Smooth muscle cell (in vitro differentiated cells): ENCODE data around the gene SGMS1. TPM values are rescaled to one million over a fixed set of nuclear protein-coding genes. Genes with fewer than 3 reads are reported as not detected.

ENCODE experiments used
- DNase-seq: peaks from one replicate; lab custom pipeline; 2025; ENCODE audit not compliant: unreplicated experiment; lab: John Stamatoyannopoulos, UW
- H2AFZ ChIP-seq: fragments of 200-600 bp; sonication (generic); 2 replicates; pipeline ENCODE4 v1.6.0; 2016; ENCODE audit warnings: antibody characterized with exemption, low read depth, mild to moderate bottlenecking
- H3F3A ChIP-seq: fragments of 200-600 bp; sonication (generic); 2 replicates; pipeline ENCODE4 v1.6.0; 2017; ENCODE audit warnings: antibody characterized with exemption, low read depth
- H3K27ac ChIP-seq: fragments of 200-600 bp; sonication (generic); 2 replicates; pipeline ENCODE4 v1.5.1; 2016; ENCODE audit warnings: low read depth, mild to moderate bottlenecking
- H3K27me3 ChIP-seq: fragments of 200-600 bp; sonication (generic); 2 replicates; pipeline ENCODE4 v1.6.1; 2016; ENCODE audit warnings: low read depth, mild to moderate bottlenecking
- H3K36me3 ChIP-seq: fragments of 200-600 bp; sonication (generic); 2 replicates; pipeline ENCODE4 v1.5.1; 2016; ENCODE audit warnings: low read depth
- H3K4me1 ChIP-seq: fragments of 200-600 bp; sonication (generic); 2 replicates; pipeline ENCODE4 v1.5.1; 2016; ENCODE audit warnings: low read depth
- H3K4me2 ChIP-seq: fragments of 200-600 bp; sonication (generic); 2 replicates; pipeline ENCODE4 v1.6.0; 2016; ENCODE audit warnings: mild to moderate bottlenecking
- H3K4me3 ChIP-seq: fragments of 200-600 bp; sonication (generic); 2 replicates; pipeline ENCODE4 v1.5.1; 2016; ENCODE audit warnings: mild to moderate bottlenecking
- H3K79me2 ChIP-seq: fragments of 200-600 bp; sonication (generic); 2 replicates; pipeline ENCODE4 v1.6.0; 2016; ENCODE audit warnings: low read depth, mild to moderate bottlenecking
- H3K9ac ChIP-seq: fragments of 200-600 bp; sonication (generic); 2 replicates; pipeline ENCODE4 v1.6.0; 2016; ENCODE audit warnings: low read depth
- H3K9me3 ChIP-seq: fragments of 200-600 bp; sonication (generic); replicated peaks from 2 replicates; pipeline ENCODE4 v1.5.1; 2016; ENCODE audit warnings: low read depth
- H4K20me1 ChIP-seq: fragments of 200-600 bp; sonication (generic); 2 replicates; pipeline ENCODE4 v1.6.0; 2016; ENCODE audit warnings: low read depth
- WGBS: methylation state at CpG from one replicate; pipeline ENCODE4 v1.1.7; 2016; ENCODE audit warnings: low lambda C conversion rate; 5-methylcytosine and 5-hydroxymethylcytosine counted together
- polyA plus RNA-seq: library from polyadenylated mRNA; unstranded; fragments of >200 nt; fragmentation: Nextera tagmentation; extraction: Ambion mirVana; gene quantifications from 2 replicates; pipeline ENCODE4 v1.2.1, GENCODE V29; 2016
- total RNA-seq: library from RNA; depleted of rRNA; stranded (reverse); fragments of >200 nt; gene quantifications from 2 replicates; pipeline ENCODE4 v1.2.3, GENCODE V29; 2014
- TF ChIP-seq, protein P1 (sequence below): fragments of 200-600 bp; sonication (generic); IDR thresholded peaks from 2 replicates; pipeline ENCODE4 v1.5.1; 2017; ENCODE audit warnings: borderline replicate concordance, mild to moderate bottlenecking, antibody characterized with exemption; ENCODE audit not compliant: insufficient read depth, poor library complexity, severe bottlenecking

SGMS1 gene
- total and polyA plus RNA-seq, 2 experiments from 2014 or later, result 4.0 to 14.3 TPM

GRCh38 chr10:50556237-50557120, 67.3 kb downstream of the SGMS1 start:
- H3F3A ChIP-seq, result peaks cover 10% of the 10 kb centered on the region
- H2AFZ ChIP-seq, result no peak overlapping the region
- H3K36me3 ChIP-seq, result no peaks in the 10 kb centered on the region
- 97% methylated on average over 9 of the region's 9 CpGs for WGBS
- H4K20me1 ChIP-seq, result peaks cover 7% of the 10 kb centered on the region
- H3K4me1 ChIP-seq, result peaks cover 10% of the 10 kb centered on the region
- H3K9ac ChIP-seq, result no peak overlapping the region
- TF ChIP-seq, protein P1, sequence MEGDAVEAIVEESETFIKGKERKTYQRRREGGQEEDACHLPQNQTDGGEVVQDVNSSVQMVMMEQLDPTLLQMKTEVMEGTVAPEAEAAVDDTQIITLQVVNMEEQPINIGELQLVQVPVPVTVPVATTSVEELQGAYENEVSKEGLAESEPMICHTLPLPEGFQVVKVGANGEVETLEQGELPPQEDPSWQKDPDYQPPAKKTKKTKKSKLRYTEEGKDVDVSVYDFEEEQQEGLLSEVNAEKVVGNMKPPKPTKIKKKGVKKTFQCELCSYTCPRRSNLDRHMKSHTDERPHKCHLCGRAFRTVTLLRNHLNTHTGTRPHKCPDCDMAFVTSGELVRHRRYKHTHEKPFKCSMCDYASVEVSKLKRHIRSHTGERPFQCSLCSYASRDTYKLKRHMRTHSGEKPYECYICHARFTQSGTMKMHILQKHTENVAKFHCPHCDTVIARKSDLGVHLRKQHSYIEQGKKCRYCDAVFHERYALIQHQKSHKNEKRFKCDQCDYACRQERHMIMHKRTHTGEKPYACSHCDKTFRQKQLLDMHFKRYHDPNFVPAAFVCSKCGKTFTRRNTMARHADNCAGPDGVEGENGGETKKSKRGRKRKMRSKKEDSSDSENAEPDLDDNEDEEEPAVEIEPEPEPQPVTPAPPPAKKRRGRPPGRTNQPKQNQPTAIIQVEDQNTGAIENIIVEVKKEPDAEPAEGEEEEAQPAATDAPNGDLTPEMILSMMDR, result no peak
- DNase-seq, result no peak
- no peaks in the 10 kb centered on the region for H3K27me3 ChIP-seq
- H3K27ac ChIP-seq, result no peak overlapping the region
- H3K9me3 ChIP-seq, result no peaks in the 10 kb centered on the region
- no peaks in the 10 kb centered on the region for H3K79me2 ChIP-seq
- H3K4me3 ChIP-seq, result no peak overlapping the region
- no peak overlapping the region for H3K4me2 ChIP-seq

DNA sequence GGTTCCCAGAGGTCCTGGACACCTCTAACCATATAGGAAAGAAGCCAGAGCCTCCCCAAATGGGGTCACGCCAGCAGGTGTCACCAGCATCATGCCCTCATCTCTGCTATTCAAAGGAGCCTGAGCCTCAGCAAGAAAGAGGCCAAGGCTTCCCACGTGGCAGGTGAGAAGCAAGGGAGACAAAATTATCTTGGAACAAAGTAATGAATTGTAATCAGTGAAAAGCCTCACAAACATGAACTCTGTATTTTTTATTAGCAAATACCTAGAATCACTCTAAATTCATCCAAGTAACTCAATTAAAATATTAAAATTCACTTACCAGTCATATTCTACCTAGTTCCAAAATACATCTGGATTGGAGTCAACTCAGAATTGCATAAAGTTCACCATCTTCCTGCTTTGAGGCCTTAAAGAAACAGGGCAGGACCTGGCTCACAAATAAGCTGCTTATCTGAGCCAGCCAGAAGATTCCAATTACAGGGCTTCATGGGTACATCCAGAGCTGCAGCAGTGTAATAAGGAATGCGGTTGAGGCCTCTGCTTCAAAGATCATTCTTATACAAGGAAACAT, 68.7 kb downstream of the SGMS1 start:
- TF ChIP-seq, protein P1, result no peak
- H2AFZ ChIP-seq, result no peak overlapping the region
- DNase-seq, result no peak
- H3K9ac ChIP-seq, result no peak overlapping the region
- no peak overlapping the region for H3K4me3 ChIP-seq
- WGBS, result 50% methylated on average over 3 of the region's 3 CpGs
- no peaks in the 10 kb centered on the region for H4K20me1 ChIP-seq
- no peak overlapping the region for H3K4me2 ChIP-seq
- no peaks in the 10 kb centered on the region for H3K79me2 ChIP-seq
- no peaks in the 10 kb centered on the region for H3K27me3 ChIP-seq
- peak overlapping the region; percentile 5 for H3K27ac ChIP-seq
- H3K9me3 ChIP-seq, result no peaks in the 10 kb centered on the region
- H3K36me3 ChIP-seq, result no peaks in the 10 kb centered on the region
- H3F3A ChIP-seq, result peaks cover 5% of the 10 kb centered on the region
- peaks cover 10% of the 10 kb centered on the region for H3K4me1 ChIP-seq

DNA sequence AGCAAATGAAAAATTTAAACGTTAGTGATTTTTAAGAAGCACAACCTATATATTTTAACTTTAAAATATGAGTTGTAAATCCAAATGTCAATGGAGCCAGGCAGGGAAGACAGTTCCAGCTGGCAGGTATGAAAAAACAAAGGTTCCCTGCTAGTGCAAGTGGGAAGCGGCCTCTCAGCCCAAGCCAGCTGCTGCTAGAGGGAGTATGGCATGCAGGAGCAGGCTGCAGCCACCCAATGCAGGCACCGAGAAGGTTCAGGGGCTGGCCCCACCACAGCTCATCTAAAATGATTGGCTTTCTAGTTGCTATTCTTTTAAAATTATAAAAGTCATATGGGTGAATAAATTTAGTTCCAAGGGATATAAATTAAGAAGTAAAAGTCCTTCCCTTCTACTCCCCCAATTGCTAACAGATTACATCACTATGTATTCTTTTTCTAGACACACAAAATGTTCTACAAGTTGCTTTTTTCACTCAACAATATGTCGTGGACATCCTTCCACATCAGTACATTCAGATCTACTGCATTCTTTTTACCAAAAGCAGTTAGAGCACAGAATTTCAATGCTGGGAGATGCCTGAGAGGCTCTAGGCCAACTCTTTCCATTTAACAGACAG, 69.3 kb downstream of the SGMS1 start:
- Histone ChIP-seq H3K9ac (no peak overlapping the region), H3F3A (peaks cover 5% of the 10 kb centered on the region), H3K4me1 (peaks cover 10% of the 10 kb centered on the region), H3K27me3 (no peaks in the 10 kb centered on the region), H2AFZ (no peak overlapping the region), H3K4me2 (no peak overlapping the region), H4K20me1 (no peaks in the 10 kb centered on the region), H3K36me3 (no peaks in the 10 kb centered on the region), H3K27ac (no peak overlapping the region), H3K79me2 (no peaks in the 10 kb centered on the region), H3K4me3 (no peak overlapping the region), H3K9me3 (no peaks in the 10 kb centered on the region)
- DNase-seq, result no peak
- WGBS, result 89% methylated on average over 4 of the region's 4 CpGs
- TF ChIP-seq, protein P1, result no peak
